WTC11 (cell line): ENCODE measurements around the gene KRT36. TPM values are rescaled to one million over a fixed set of nuclear protein-coding genes. Genes with fewer than 3 reads are reported as not detected.

Source experiments
- ATAC-seq: fragments of 200-7000 bp; cut with Tn5 transposase; 2 replicates; pipeline ENCODE4 v1.10.0; 2021; ENCODE audit warnings: mild to moderate bottlenecking, moderate library complexity
- CTCF ChIA-PET: fragments of 300-600 bp; sonication (Branson Sonifier 250); formaldehyde crosslinking; loops from one replicate; lab custom pipeline; 2021; ENCODE audit warnings: antibody characterized with exemption; lab: Charles Lee
- POLR2A ChIA-PET: fragments of 350-600 bp; sonication (Branson Sonifier 250); formaldehyde crosslinking; loops from one replicate; lab custom pipeline; 2021; ENCODE audit warnings: antibody characterized with exemption; lab: Charles Lee
- DNase-seq: peaks from one replicate; pipeline ENCODE4 v3.0.0; 2021; ENCODE audit warnings: low spot score
- H3K27ac Mint-ChIP-seq: 2 replicates; pipeline ENCODE4 v1.8.0; 2021; ENCODE audit warnings: mixed read lengths
- H3K27me3 Mint-ChIP-seq: 2 replicates; pipeline ENCODE4 v1.8.0; 2021; ENCODE audit warnings: low read depth, mild to moderate bottlenecking, moderate library complexity, mixed read lengths
- H3K36me3 Mint-ChIP-seq: 2 replicates; pipeline ENCODE4 v1.8.0; 2021; ENCODE audit warnings: mixed read lengths
- H3K4me1 Mint-ChIP-seq: 2 replicates; pipeline ENCODE4 v1.8.0; 2022; ENCODE audit warnings: mixed read lengths
- H3K4me3 Mint-ChIP-seq: 2 replicates; pipeline ENCODE4 v1.8.0; 2021; ENCODE audit warnings: mild to moderate bottlenecking, moderate library complexity, mixed read lengths
- H3K9me3 Mint-ChIP-seq: 2 replicates; pipeline ENCODE4 v1.8.0; 2021; ENCODE audit warnings: mixed read lengths
- CREB1 ChIP-seq: sonication (generic); formaldehyde crosslinking; IDR thresholded peaks from 2 replicates; pipeline ENCODE4 v1.8.0; 2023; ENCODE audit warnings: mild to moderate bottlenecking, missing genetic modification reagents
- FOXK1 ChIP-seq: sonication (generic); formaldehyde crosslinking; IDR thresholded peaks from 2 replicates; pipeline ENCODE4 v1.8.0; 2022; ENCODE audit warnings: mild to moderate bottlenecking, moderate library complexity, missing genetic modification reagents
- FOXP1 ChIP-seq: sonication (generic); formaldehyde crosslinking; IDR thresholded peaks from 2 replicates; pipeline ENCODE4 v1.8.0; 2022; ENCODE audit warnings: missing genetic modification reagents, mild to moderate bottlenecking, moderate library complexity, borderline replicate concordance
- IRF2 ChIP-seq: sonication (generic); formaldehyde crosslinking; IDR thresholded peaks from 2 replicates; pipeline ENCODE4 v1.8.0; 2022; ENCODE audit warnings: low read depth, missing genetic modification reagents, borderline replicate concordance
- NFE2L1 ChIP-seq: sonication (generic); formaldehyde crosslinking; IDR thresholded peaks from 2 replicates; pipeline ENCODE4 v1.8.1; 2023; ENCODE audit warnings: missing genetic modification reagents
- PRRX2 ChIP-seq: fragments of 250-450 bp; sonication (Bioruptor Pico); IDR thresholded peaks from 2 replicates; pipeline ENCODE4 v1.8.0; 2021; ENCODE audit warnings: mild to moderate bottlenecking
- SMAD3 ChIP-seq: sonication (generic); formaldehyde crosslinking; IDR thresholded peaks from 2 replicates; pipeline ENCODE4 v1.8.0; 2022; ENCODE audit warnings: missing genetic modification reagents, mild to moderate bottlenecking, borderline replicate concordance
- SMAD4 ChIP-seq: sonication (generic); formaldehyde crosslinking; IDR thresholded peaks from 2 replicates; pipeline ENCODE4 v1.8.0; 2022; ENCODE audit warnings: mild to moderate bottlenecking, missing genetic modification reagents
- TCF7 ChIP-seq: sonication (generic); formaldehyde crosslinking; IDR thresholded peaks from 2 replicates; pipeline ENCODE4 v1.8.0; 2022; ENCODE audit warnings: mild to moderate bottlenecking, low read depth, missing genetic modification reagents, moderate library complexity
- TEAD1 ChIP-seq: sonication (generic); formaldehyde crosslinking; IDR thresholded peaks from 2 replicates; pipeline ENCODE4 v1.8.0; 2022; ENCODE audit warnings: mild to moderate bottlenecking, missing genetic modification reagents
- ZNF263 ChIP-seq: sonication (generic); formaldehyde crosslinking; IDR thresholded peaks from 2 replicates; pipeline ENCODE4 v1.8.1; 2022; ENCODE audit warnings: low read depth, mild to moderate bottlenecking, moderate library complexity, missing genetic modification reagents
- total RNA-seq: library from RNA; stranded (reverse); gene quantifications from 3 replicates; pipeline ENCODE4 v1.2.3, GENCODE V29; 2021
- TF ChIP-seq, protein P1 (sequence below): sonication (generic); formaldehyde crosslinking; IDR thresholded peaks from 2 replicates; pipeline ENCODE4 v1.8.0; 2023; ENCODE audit warnings: mild to moderate bottlenecking, missing genetic modification reagents
- TF ChIP-seq, protein P2 (sequence below): sonication (generic); formaldehyde crosslinking; conservative IDR thresholded peaks from 2 replicates; pipeline ENCODE4 v1.8.1; 2022; ENCODE audit warnings: mild to moderate bottlenecking, missing genetic modification reagents
- TF ChIP-seq, protein P3 (sequence below): sonication (generic); formaldehyde crosslinking; IDR thresholded peaks from 2 replicates; pipeline ENCODE4 v1.8.1; 2023; ENCODE audit warnings: mild to moderate bottlenecking, missing genetic modification reagents, borderline replicate concordance
- TF ChIP-seq, protein P4 (sequence below): sonication (generic); formaldehyde crosslinking; IDR thresholded peaks from 2 replicates; pipeline ENCODE4 v1.8.0; 2022; ENCODE audit warnings: mild to moderate bottlenecking, missing genetic modification reagents
- TF ChIP-seq, protein P5 (sequence below): fragments of 250-450 bp; sonication (Bioruptor Pico); IDR thresholded peaks from 2 replicates; pipeline ENCODE4 v1.8.0; 2021; ENCODE audit warnings: mild to moderate bottlenecking
- TF ChIP-seq, protein P6 (sequence below): sonication (generic); formaldehyde crosslinking; IDR thresholded peaks from 2 replicates; pipeline ENCODE4 v1.8.1; 2023; ENCODE audit warnings: mild to moderate bottlenecking, missing genetic modification reagents
- TF ChIP-seq, protein P7 (sequence below): fragments of 250-450 bp; sonication (Bioruptor Pico); IDR thresholded peaks from 2 replicates; pipeline ENCODE4 v1.9.0; 2021; ENCODE audit warnings: mild to moderate bottlenecking

KRT36 gene
- total RNA-seq, 1 experiment from 2014 or later, result not detected

DNA sequence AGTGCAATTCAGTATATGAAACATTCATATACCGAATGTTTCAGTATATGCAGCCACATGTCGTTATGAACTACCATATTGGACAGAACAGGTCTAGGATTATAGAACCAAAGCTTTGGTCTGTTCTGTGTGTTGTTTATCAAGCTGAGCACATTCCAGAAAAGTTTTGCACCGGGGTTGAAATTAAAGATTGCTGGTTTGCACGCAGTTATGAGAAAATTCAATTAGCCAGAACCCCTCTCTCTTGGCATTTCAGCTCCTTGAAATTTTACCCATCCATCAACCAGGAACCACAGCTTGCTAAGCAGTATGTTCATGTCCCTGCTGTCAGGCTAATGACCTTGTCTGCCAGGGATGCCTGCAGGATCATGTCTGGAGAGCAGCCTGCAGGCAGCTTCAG, 32.0 kb downstream of the KRT36 start (continued):
- TF ChIP-seq, protein P1, sequence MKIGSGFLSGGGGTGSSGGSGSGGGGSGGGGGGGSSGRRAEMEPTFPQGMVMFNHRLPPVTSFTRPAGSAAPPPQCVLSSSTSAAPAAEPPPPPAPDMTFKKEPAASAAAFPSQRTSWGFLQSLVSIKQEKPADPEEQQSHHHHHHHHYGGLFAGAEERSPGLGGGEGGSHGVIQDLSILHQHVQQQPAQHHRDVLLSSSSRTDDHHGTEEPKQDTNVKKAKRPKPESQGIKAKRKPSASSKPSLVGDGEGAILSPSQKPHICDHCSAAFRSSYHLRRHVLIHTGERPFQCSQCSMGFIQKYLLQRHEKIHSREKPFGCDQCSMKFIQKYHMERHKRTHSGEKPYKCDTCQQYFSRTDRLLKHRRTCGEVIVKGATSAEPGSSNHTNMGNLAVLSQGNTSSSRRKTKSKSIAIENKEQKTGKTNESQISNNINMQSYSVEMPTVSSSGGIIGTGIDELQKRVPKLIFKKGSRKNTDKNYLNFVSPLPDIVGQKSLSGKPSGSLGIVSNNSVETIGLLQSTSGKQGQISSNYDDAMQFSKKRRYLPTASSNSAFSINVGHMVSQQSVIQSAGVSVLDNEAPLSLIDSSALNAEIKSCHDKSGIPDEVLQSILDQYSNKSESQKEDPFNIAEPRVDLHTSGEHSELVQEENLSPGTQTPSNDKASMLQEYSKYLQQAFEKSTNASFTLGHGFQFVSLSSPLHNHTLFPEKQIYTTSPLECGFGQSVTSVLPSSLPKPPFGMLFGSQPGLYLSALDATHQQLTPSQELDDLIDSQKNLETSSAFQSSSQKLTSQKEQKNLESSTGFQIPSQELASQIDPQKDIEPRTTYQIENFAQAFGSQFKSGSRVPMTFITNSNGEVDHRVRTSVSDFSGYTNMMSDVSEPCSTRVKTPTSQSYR, result no peak
- TF ChIP-seq SMAD4 (CRISPR knock-in tag) (no peak), NFE2L1 (CRISPR knock-in tag) (no peak), FOXP1 (no peak)
- TF ChIP-seq, protein P2, sequence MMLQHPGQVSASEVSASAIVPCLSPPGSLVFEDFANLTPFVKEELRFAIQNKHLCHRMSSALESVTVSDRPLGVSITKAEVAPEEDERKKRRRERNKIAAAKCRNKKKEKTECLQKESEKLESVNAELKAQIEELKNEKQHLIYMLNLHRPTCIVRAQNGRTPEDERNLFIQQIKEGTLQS (CRISPR knock-in tag), result no peak
- TF ChIP-seq, protein P3, sequence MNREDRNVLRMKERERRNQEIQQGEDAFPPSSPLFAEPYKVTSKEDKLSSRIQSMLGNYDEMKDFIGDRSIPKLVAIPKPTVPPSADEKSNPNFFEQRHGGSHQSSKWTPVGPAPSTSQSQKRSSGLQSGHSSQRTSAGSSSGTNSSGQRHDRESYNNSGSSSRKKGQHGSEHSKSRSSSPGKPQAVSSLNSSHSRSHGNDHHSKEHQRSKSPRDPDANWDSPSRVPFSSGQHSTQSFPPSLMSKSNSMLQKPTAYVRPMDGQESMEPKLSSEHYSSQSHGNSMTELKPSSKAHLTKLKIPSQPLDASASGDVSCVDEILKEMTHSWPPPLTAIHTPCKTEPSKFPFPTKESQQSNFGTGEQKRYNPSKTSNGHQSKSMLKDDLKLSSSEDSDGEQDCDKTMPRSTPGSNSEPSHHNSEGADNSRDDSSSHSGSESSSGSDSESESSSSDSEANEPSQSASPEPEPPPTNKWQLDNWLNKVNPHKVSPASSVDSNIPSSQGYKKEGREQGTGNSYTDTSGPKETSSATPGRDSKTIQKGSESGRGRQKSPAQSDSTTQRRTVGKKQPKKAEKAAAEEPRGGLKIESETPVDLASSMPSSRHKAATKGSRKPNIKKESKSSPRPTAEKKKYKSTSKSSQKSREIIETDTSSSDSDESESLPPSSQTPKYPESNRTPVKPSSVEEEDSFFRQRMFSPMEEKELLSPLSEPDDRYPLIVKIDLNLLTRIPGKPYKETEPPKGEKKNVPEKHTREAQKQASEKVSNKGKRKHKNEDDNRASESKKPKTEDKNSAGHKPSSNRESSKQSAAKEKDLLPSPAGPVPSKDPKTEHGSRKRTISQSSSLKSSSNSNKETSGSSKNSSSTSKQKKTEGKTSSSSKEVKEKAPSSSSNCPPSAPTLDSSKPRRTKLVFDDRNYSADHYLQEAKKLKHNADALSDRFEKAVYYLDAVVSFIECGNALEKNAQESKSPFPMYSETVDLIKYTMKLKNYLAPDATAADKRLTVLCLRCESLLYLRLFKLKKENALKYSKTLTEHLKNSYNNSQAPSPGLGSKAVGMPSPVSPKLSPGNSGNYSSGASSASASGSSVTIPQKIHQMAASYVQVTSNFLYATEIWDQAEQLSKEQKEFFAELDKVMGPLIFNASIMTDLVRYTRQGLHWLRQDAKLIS, result no peak
- TF ChIP-seq, protein P4, sequence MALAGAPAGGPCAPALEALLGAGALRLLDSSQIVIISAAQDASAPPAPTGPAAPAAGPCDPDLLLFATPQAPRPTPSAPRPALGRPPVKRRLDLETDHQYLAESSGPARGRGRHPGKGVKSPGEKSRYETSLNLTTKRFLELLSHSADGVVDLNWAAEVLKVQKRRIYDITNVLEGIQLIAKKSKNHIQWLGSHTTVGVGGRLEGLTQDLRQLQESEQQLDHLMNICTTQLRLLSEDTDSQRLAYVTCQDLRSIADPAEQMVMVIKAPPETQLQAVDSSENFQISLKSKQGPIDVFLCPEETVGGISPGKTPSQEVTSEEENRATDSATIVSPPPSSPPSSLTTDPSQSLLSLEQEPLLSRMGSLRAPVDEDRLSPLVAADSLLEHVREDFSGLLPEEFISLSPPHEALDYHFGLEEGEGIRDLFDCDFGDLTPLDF (CRISPR knock-in tag), result no peak

DNA sequence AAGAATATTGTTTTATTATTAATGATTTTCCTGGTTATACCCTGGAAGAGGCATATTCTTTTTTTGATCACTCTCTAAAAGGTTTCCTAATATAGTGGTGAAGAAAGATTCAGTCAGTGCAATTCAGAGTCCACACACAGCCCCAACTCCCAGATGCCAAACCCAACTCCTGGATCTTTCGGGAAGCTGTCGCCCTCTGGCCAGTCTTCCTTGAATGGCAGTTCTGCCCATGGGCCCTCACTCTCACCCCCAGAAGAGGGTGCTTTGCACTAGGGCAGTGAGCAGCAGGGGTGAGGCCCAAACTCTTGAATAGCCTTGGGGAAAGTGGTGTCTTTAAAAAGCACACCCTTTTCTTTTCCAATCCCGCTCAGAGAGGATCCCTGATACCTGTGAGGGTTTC, 33.5 kb downstream of the KRT36 start:
- DNase-seq (peak; percentile 35), ATAC-seq (peak; percentile 73)
- Mint-ChIP-seq H3K4me3 (no peak overlapping the region), H3K27me3 (peaks cover 7% of the 10 kb centered on the region), H3K27ac (no peak overlapping the region), H3K9me3 (peaks cover 22% of the 10 kb centered on the region), H3K36me3 (peaks cover 12% of the 10 kb centered on the region), H3K4me1 (no peaks in the 10 kb centered on the region)
- TF ChIP-seq, protein P3, result no peak
- no peak for TF ChIP-seq TEAD1 (CRISPR knock-in tag)
- TF ChIP-seq, protein P5, sequence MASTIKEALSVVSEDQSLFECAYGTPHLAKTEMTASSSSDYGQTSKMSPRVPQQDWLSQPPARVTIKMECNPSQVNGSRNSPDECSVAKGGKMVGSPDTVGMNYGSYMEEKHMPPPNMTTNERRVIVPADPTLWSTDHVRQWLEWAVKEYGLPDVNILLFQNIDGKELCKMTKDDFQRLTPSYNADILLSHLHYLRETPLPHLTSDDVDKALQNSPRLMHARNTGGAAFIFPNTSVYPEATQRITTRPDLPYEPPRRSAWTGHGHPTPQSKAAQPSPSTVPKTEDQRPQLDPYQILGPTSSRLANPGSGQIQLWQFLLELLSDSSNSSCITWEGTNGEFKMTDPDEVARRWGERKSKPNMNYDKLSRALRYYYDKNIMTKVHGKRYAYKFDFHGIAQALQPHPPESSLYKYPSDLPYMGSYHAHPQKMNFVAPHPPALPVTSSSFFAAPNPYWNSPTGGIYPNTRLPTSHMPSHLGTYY (CRISPR knock-in tag), result no peak
- no peak for TF ChIP-seq ZNF263 (CRISPR knock-in tag)
- no peak for TF ChIP-seq PRRX2 (CRISPR knock-in tag)
- no peak for TF ChIP-seq FOXK1 (CRISPR knock-in tag)
- TF ChIP-seq IRF2 (CRISPR knock-in tag), result no peak
- TF ChIP-seq, protein P6, sequence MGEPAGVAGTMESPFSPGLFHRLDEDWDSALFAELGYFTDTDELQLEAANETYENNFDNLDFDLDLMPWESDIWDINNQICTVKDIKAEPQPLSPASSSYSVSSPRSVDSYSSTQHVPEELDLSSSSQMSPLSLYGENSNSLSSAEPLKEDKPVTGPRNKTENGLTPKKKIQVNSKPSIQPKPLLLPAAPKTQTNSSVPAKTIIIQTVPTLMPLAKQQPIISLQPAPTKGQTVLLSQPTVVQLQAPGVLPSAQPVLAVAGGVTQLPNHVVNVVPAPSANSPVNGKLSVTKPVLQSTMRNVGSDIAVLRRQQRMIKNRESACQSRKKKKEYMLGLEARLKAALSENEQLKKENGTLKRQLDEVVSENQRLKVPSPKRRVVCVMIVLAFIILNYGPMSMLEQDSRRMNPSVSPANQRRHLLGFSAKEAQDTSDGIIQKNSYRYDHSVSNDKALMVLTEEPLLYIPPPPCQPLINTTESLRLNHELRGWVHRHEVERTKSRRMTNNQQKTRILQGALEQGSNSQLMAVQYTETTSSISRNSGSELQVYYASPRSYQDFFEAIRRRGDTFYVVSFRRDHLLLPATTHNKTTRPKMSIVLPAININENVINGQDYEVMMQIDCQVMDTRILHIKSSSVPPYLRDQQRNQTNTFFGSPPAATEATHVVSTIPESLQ (CRISPR knock-in tag), result no peak
- TF ChIP-seq CREB1 (CRISPR knock-in tag), result no peak
- no peak for TF ChIP-seq SMAD3 (CRISPR knock-in tag)
- TF ChIP-seq, protein P4 (CRISPR knock-in tag), result no peak
- no peak for TF ChIP-seq FOXP1
- TF ChIP-seq, protein P7, sequence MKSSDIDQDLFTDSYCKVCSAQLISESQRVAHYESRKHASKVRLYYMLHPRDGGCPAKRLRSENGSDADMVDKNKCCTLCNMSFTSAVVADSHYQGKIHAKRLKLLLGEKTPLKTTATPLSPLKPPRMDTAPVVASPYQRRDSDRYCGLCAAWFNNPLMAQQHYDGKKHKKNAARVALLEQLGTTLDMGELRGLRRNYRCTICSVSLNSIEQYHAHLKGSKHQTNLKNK (CRISPR knock-in tag), result no peak
- no peak for TF ChIP-seq TCF7
- CTCF ChIA-PET, result interaction anchor here (1.1 to 2.4 kb wide), 2 partner anchors 93 to 134 kb away, joined by 3 to 17 read pairs; no protein-coding TSS in a partner anchor
- POLR2A ChIA-PET, result no interaction called here
